NCI-H345 (cell line): ENCODE measurements around the gene PTPRB.
A peak's percentile ranks its signal among the peaks of the same experiment; 100 is the strongest.

Experiments
- DNase-seq: peaks from one replicate; lab custom pipeline; 2025; lab: John Stamatoyannopoulos, UW

Gene PTPRB

GRCh38 chr12:70643939-70644338 is 6.7 kb upstream of the PTPRB start:
- no peak for DNase-seq

GRCh38 chr12:70641691-70642090 is 4.5 kb upstream of the PTPRB start:
- DNase-seq, result no peak

GRCh38 chr12:70640901-70641300 is 3.7 kb upstream of the PTPRB start:
- no peak for DNase-seq

- no peak for DNase-seq
Observed at GRCh38 chr12:70639535-70639934, 2.3 kb upstream of the PTPRB start.

GRCh38 chr12:70638639-70639360 is 1.6 kb upstream of the PTPRB start:
- no peak for DNase-seq

GRCh38 chr12:70635755-70636154 is 1.5 kb downstream of the PTPRB start:
- no peak for DNase-seq

- no peak for DNase-seq
Observed at GRCh38 chr12:70628701-70629480, 8.3 kb downstream of the PTPRB start.

GRCh38 chr12:70627677-70628076 is 9.6 kb downstream of the PTPRB start:
- DNase-seq, result no peak

- DNase-seq, result no peak
Observed at GRCh38 chr12:70626180-70626579, 11.0 kb downstream of the PTPRB start.

- DNase-seq, result no peak
Observed at GRCh38 chr12:70619471-70620152, 17.6 kb downstream of the PTPRB start.

GRCh38 chr12:70618371-70618770 is 18.9 kb downstream of the PTPRB start:
- no peak for DNase-seq

- no peak for DNase-seq
Observed at GRCh38 chr12:70617450-70617849, 19.8 kb downstream of the PTPRB start.

- no peak for DNase-seq
Observed at GRCh38 chr12:70615174-70615866, 21.9 kb downstream of the PTPRB start.

- DNase-seq, result peak; percentile 17
Observed at GRCh38 chr12:70609739-70610491, 27.3 kb downstream of the PTPRB start.

GRCh38 chr12:70609203-70609602 is 28.0 kb downstream of the PTPRB start:
- no peak for DNase-seq

GRCh38 chr12:70608184-70608583 is 29.0 kb downstream of the PTPRB start:
- no peak for DNase-seq

GRCh38 chr12:70607107-70607506 is 30.1 kb downstream of the PTPRB start:
- DNase-seq, result no peak

- DNase-seq, result no peak
Observed at GRCh38 chr12:70605976-70606375, 31.3 kb downstream of the PTPRB start.

- DNase-seq, result no peak
Observed at GRCh38 chr12:70604662-70605061, 32.6 kb downstream of the PTPRB start.

- DNase-seq, result no peak
Observed at GRCh38 chr12:70603044-70603443, 34.2 kb downstream of the PTPRB start.

- DNase-seq, result peak; percentile 85
Observed at GRCh38 chr12:70598467-70599193, 38.6 kb downstream of the PTPRB start.
